ENCODE measurements around the gene KHNYN.
"Not testable (repeated sequence)": the region's sequence is repeated elsewhere in the genome, so short reads cannot be mapped to it uniquely, and the experiment has no call there.

KHNYN gene

DNA sequence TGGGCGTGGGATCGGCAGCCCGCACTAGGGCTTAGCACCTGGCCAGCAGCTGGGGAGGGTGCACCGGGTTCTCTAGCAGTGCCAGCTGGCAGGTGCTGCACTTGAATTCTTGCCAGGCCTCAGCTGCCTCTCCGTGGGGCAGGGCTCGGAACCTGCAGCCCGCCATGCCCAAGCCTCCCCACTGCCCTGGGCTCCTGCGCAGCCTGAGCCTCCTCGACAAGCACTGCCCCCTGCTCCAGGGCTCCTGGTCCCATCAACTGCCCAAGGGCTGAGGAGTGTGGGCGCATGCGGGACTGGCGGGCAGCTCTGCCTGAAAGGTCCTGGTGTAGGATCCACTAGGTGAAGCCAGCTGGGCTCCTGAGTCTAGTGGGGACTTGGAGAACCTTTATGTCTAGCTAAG is 43.5 kb downstream of the KHNYN start:
- no peak for DNase-seq (ENCODE audit: low read depth in 2 of 2)

DNA sequence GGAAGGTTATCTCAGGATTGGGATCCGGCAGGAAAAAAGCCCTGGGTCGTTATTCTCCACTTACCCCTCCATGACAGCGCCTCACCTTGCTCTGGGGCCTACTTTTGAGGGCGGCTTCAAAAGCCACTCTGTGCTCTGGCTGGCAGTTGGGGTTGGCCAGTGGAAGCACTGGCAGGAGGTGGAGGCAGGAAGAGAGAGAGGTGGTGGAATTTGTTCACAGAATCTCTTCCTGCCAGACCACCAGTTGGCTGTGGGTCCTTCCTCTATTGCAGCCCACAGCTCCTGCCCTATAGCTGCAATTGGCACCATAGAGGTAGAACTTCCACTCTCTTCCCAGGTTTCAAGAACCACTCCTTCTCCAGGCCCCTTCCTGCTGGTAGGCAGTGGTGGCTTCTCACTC is 45.5 kb downstream of the KHNYN start:
- no peak for DNase-seq (ENCODE audit: low read depth in 2 of 2)

- not testable (repeated sequence) for DNase-seq (ENCODE audit: low read depth in 2 of 2)
Measured at GRCh38 chr14:24479999-24480398, 50.2 kb downstream of the KHNYN start.

GRCh38 chr14:24481622-24482324 is 52.0 kb downstream of the KHNYN start:
- DNase-seq (ENCODE audit: low read depth in 2 of 2): peak; percentile 32 to 54

GRCh38 chr14:24482699-24483303 is 53.0 kb downstream of the KHNYN start:
- DNase-seq (ENCODE audit: low read depth in 2 of 2): not testable (repeated sequence)

GRCh38 chr14:24483604-24484252 is 54.0 kb downstream of the KHNYN start:
- no peak for DNase-seq (ENCODE audit: low read depth in 2 of 2)

All from stimulated activated CD4-positive, alpha-beta T cell treated with anti-CD3 and anti-CD28 coated beads, Interleukin-4, amount 100 ng/mL, for 48 hours (primary cell).